ENCODE results near the gene SPSB2. TPM values are rescaled to one million over a fixed set of nuclear protein-coding genes. Genes with fewer than 3 reads are reported as not detected.
"Not testable (repeated sequence)": the region's sequence is repeated elsewhere in the genome, so short reads cannot be mapped to it uniquely, and the experiment has no call there.

SPSB2 gene
- total RNA-seq, 2 experiments from 2014 or later: 3.8 to 4.7 TPM

DNA sequence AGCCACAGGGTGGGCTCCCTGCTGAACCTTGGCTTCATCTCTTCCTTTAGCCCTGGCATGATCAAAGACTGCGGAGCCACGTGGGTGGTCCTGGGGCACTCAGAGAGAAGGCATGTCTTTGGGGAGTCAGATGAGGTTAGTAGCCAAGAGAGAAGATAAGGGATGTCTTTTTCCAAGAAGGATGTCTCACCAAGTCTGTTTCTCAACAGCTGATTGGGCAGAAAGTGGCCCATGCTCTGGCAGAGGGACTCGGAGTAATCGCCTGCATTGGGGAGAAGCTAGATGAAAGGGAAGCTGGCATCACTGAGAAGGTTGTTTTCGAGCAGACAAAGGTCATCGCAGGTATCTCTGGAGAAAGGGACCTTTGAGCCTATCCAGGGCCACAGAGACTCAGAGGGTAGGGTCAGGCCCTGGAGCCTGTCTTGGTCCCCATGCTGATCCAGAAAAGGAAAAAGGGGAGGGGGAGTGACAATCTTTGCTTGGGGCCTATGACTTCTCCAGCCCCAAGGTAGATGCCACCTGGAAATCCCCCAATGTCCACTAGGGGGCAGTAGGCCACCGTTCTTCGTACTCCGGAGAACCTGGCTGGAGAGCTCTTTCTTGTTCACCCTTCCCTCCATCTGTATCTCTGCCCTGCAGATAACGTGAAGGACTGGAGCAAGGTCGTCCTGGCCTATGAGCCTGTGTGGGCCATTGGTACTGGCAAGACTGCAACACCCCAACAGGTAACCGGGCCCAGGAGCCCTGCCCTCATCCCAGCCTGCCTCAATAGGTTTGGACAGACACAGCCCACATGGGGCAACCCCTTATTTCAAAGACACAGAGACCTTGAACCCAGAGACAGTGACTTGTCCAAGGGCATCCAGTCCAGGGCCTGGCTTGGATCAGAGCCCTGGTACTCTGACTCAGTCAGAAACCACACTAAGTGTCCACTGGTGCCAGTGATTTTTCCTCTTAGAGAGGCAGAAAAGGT lies 3.8 kb downstream of the SPSB2 start:
- Mint-ChIP-seq H3K4me3 (peak overlapping the region; percentile 98), H3K27me3 (no peaks in the 10 kb centered on the region), H3K4me1 (ENCODE audit: low read depth) (peaks cover 59% of the 10 kb centered on the region), H3K27ac (peak overlapping the region; percentile 97), H3K36me3 (peaks cover 61% of the 10 kb centered on the region), H3K9me3 (no peaks in the 10 kb centered on the region)
- ChIA-PET POLR2A (interaction anchor here (0.9 to 4.8 kb wide), 9 partner anchors 16 to 261 kb away, joined by 3 to 94 read pairs (median 4); partner anchors contain the start of genes C12orf57, CD4, CDCA3 and RNU7-1), CTCF (interaction anchor here (0.6 to 3.8 kb wide), 26 partner anchors 11 to 244 kb away, joined by 3 to 49 read pairs (median 4); partner anchors contain the start of genes C12orf57, C1RL, CDCA3 and COPS7A)
- intact Hi-C loops (cut with micrococcal nuclease): loop anchor here (1.0 to 5.0 kb wide), 5 partner anchors 17 to 238 kb away; partner anchors contain the start of genes C1R, C1RL and USP5
- peak; percentile 90 for DNase-seq

DNA sequence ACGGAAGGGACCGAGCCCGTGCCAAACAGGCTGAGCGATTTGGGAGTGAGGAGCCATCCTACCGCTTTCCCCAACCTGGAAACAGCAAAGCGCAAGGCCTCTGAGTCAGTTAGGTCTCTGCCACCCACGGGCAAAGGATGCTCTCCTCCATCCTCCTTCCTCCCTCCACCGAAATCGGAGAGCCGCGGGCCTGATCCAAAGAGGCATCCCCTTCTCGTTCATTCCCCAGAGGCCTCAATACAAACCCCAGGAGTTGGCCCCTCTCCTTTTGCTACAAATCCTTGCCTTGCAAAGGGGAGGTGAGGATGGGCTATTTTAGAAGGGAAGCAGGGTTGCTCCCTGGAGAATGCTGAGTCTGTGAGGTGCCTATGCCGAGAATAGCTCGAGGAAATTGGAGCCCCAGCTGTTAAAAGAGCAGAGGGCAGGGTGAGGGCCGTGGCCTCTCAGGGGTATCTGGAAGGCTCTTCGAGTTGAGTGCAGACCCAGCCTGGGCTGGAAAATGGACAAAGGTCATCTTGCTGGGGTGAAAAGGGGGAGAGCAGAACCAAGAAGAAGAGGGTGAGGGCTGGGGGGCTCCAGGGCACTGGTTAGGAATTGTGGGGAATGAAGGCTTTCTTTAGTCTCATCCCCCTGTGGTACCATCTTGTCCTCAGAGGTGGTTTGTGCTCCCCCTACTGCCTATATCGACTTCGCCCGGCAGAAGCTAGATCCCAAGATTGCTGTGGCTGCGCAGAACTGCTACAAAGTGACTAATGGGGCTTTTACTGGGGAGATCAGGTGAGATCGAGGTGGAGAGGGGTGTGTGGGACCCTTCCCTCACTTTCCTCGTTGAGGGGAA lies 4.7 kb downstream of the SPSB2 start:
- Mint-ChIP-seq H3K9me3 (no peaks in the 10 kb centered on the region), H3K4me1 (ENCODE audit: low read depth) (peaks cover 55% of the 10 kb centered on the region), H3K27me3 (no peaks in the 10 kb centered on the region), H3K4me3 (peak overlapping the region; percentile 98), H3K27ac (peak overlapping the region; percentile 97), H3K36me3 (peaks cover 62% of the 10 kb centered on the region)
- CTCF ChIA-PET: interaction anchor here (0.7 to 3.8 kb wide), 10 partner anchors 12 to 115 kb away, joined by 3 to 49 read pairs (median 8); partner anchors contain the start of genes CDCA3, LRRC23, MLF2 and USP5
- POLR2A ChIA-PET: interaction anchor here (0.9 to 4.8 kb wide), 11 partner anchors 15 to 334 kb away, joined by 3 to 94 read pairs (median 4); partner anchors contain the start of genes C12orf57, CD4, CDCA3 and GAPDH
- intact Hi-C loops (cut with micrococcal nuclease): loop anchor here (1.0 kb wide), 3 partner anchors 16 to 32 kb away; partner anchors contain the start of gene USP5
- peak; percentile 41 for DNase-seq

DNA sequence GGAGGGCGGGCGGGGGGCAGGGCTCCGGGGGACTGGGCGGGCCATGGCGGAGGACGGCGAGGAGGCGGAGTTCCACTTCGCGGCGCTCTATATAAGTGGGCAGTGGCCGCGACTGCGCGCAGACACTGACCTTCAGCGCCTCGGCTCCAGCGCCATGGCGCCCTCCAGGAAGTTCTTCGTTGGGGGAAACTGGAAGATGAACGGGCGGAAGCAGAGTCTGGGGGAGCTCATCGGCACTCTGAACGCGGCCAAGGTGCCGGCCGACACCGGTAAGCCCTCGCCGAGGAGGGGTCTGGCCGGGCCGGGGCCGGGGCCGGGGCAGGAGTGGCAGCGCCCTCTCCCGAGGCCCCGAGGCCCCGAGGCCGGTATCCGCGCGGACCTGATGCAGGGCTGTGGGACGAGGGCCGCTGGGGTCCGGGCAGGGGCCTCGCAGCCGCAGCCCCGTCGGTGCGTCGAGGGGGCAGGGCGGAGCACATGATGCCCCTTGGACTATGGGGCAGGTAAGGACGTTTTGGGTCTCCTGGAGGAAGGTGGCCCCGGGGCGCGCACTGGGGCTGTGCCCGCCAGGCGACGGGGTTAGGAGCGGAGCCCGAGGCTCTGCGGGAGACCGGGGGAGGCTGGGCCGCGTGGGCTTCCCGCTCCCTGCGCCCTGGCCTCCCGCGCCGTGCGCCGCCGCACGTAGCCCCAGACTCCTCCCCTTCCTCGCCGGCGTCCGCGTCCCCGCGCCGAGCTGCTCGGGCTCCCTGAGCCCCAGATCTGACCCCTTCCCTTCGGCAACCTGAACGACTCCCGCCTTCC lies 5.5 kb downstream of the SPSB2 start, which contains the start of gene TPI1:
Gene TPI1 (plus strand): TSS at position 119 of the 798 bp plus-strand sequence. CDS start 36 bp downstream, at position 155.
- intact Hi-C loops (cut with micrococcal nuclease): no loop called here
- Mint-ChIP-seq H3K27me3 (no peaks in the 10 kb centered on the region), H3K4me1 (ENCODE audit: low read depth) (peaks cover 54% of the 10 kb centered on the region), H3K36me3 (peaks cover 63% of the 10 kb centered on the region), H3K4me3 (peak within 1 kb of the TSS; percentile 98), H3K9me3 (no peaks in the 10 kb centered on the region), H3K27ac (peak within 1 kb of the TSS; percentile 98)
- DNase-seq: peak; percentile 88
- POLR2A ChIA-PET: interaction anchor here (0.7 to 4.8 kb wide), 12 partner anchors 15 to 333 kb away, joined by 3 to 94 read pairs (median 4); partner anchors contain the start of genes C12orf57, CD4, CDCA3 and GAPDH
- CTCF ChIA-PET: interaction anchor here (0.7 to 3.8 kb wide), 3 partner anchors 14 to 245 kb away, joined by 3 to 49 read pairs (median 27); partner anchors contain the start of genes CDCA3 and USP5

DNA sequence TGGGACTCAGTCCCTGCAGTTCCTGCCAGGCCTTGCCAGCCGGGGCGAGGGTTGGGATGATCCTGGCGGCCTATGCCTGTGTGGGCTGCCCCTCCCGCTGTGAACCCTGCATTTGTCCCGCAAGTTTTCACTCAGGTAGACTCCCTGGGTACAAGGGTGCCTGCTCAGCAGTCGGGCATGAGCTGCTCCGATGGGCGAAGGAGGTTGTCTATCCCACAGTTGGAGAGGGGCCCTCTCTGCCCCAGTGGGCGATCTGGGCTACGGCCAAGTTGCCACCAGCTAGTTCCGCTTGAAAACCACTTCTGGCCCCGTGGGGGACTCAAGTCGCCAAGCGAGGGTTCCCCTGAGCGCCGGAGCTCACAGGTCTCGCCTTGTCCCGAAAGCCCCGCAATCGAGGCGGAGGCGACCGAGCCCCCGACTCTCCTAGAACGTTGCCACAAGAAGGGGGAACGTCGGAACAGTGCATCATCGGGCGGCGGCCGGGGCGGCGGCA lies 6.1 kb downstream of the SPSB2 start:
- intact Hi-C loops (cut with micrococcal nuclease): no loop called here
- CTCF ChIA-PET: interaction anchor here (0.7 to 3.8 kb wide), 3 partner anchors 14 to 246 kb away, joined by 3 to 49 read pairs (median 3); partner anchors contain the start of genes CDCA3, MLF2 and USP5
- H3K4me3 Mint-ChIP-seq: peak overlapping the region; percentile 98
- peaks cover 63% of the 10 kb centered on the region for H3K36me3 Mint-ChIP-seq
- H3K4me1 Mint-ChIP-seq (ENCODE audit: low read depth): peaks cover 48% of the 10 kb centered on the region
- no peaks in the 10 kb centered on the region for H3K27me3 Mint-ChIP-seq
- H3K27ac Mint-ChIP-seq: peak overlapping the region; percentile 98
- H3K9me3 Mint-ChIP-seq: no peaks in the 10 kb centered on the region
- no peak for DNase-seq
- POLR2A ChIA-PET: interaction anchor here (0.5 to 4.8 kb wide), 13 partner anchors 9 to 1065 kb away, joined by 3 to 94 read pairs (median 3); partner anchors contain the start of genes C12orf57, CDCA3, MLF2 and PTPN6

DNA sequence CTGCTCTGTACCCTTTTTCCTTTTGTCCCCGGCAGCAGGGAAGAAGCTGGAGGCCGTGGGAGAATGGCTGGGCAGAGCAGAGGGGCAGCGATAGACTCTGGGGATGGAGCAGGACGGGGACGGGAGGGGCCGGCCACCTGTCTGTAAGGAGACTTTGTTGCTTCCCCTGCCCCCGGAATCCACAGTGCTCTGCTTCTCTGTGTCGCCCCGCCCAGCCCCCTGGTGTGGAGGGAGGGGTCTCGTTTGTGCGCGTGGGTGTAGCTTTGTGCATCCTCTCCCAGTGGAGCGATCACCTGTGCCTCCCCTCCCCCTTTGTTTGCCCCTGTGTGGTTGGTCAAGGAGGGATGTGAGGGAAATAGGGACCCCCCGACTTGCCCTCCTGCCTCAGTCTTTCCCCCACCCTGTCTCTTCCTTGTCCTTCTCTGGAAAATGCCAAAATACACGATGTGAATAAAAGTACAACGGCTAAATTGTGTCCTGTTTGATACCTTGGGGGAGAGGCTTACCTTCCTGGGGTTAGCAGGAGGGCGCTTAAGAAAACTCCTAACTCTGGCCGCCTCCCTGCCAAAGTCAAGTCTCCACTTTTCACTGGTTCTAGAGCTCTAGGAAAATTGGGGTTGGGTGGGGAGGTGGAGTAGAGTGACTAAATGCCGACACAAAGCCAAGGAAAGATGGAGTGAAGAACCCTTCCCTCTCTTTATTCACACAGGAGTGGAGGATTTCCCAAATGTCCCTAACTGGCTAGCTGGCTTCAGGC lies 6.8 kb downstream of the SPSB2 start:
- no peaks in the 10 kb centered on the region for H3K9me3 Mint-ChIP-seq
- peak overlapping the region; percentile 98 for H3K4me3 Mint-ChIP-seq
- H3K36me3 Mint-ChIP-seq: peaks cover 62% of the 10 kb centered on the region
- H3K27me3 Mint-ChIP-seq: no peaks in the 10 kb centered on the region
- ChIA-PET CTCF (interaction anchor here (1.1 to 3.8 kb wide), 4 partner anchors 13 to 113 kb away, joined by 3 to 49 read pairs (median 5); partner anchors contain the start of genes CDCA3, MLF2 and USP5), POLR2A (interaction anchor here (0.5 to 4.8 kb wide), 13 partner anchors 8 to 1065 kb away, joined by 3 to 94 read pairs (median 3); partner anchors contain the start of genes C12orf57, CDCA3, MLF2 and PTPN6)
- DNase-seq: no peak
- intact Hi-C loops (cut with micrococcal nuclease): no loop called here
- H3K27ac Mint-ChIP-seq: no peak overlapping the region
- peaks cover 41% of the 10 kb centered on the region for H3K4me1 Mint-ChIP-seq (ENCODE audit: low read depth)

DNA sequence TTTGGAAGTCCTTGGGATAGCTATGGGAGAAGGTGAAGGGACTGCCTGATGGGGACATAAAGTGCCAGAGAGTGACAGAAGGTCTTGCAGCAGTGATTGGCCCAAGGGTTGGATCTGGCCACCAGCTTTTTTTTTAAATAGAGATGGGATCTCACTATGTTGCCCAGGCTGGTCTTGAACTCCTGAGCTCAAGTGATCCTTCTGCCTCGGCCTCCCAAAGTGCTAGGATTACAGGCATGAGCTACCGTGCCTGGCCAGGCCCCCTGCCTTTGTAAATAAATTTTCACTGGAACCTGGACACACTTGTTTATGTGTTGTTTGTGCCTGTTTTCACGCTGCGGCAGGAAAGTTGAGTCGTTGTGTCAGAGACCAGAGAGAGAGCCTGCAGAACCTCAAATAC lies 7.8 kb downstream of the SPSB2 start:
- intact Hi-C loops (cut with micrococcal nuclease); DNase-seq; H3K27me3 Mint-ChIP-seq; H3K4me3 Mint-ChIP-seq; H3K9me3 Mint-ChIP-seq: not testable (repeated sequence)
- H3K27ac Mint-ChIP-seq: peak overlapping the region; percentile 10
- H3K4me1 Mint-ChIP-seq (ENCODE audit: low read depth): peaks cover 31% of the 10 kb centered on the region
- POLR2A ChIA-PET: interaction anchor here (4.8 kb wide), 1 partner anchor 12 kb away, joined by 94 read pairs; the partner anchor contains the start of genes CDCA3 and USP5
- CTCF ChIA-PET: interaction anchor here (1.3 to 2.1 kb wide), 4 partner anchors 13 to 302 kb away, joined by 3 to 10 read pairs (median 5); partner anchors contain the start of genes CDCA3 and USP5
- peaks cover 61% of the 10 kb centered on the region for H3K36me3 Mint-ChIP-seq

DNA sequence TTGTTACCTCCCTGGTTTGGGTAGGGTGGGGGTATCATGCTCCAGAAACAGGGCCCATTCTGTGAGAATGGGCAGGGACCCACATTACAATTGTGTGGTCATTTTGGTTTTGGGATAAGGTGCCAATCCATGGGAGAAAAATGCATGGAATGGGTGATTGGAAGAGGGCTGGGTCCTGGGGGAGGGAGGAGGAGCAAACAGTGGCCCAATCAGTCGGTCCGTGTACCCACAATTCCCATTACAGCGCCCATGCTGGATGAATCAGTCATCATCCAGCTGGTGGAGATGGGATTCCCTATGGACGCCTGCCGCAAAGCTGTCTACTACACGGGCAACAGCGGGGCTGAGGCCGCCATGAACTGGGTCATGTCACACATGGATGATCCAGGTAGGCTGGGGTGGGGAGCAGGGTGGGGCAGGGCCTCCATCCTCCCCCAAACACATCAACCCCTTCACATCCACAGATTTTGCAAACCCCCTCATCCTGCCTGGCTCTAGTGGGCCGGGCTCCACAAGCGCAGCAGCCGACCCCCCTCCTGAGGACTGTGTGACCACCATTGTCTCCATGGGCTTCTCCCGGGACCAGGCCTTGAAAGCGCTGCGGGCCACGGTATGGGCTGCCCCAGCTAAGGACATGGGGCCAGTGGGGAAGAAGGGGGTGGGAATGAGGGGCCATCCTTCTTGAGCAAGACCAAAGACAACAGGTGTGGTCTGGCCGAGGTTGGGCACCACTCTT lies 9.3 kb downstream of the SPSB2 start:
- intact Hi-C loops (cut with micrococcal nuclease): no loop called here
- H3K4me1 Mint-ChIP-seq (ENCODE audit: low read depth): peaks cover 16% of the 10 kb centered on the region
- no peak overlapping the region for H3K27ac Mint-ChIP-seq
- H3K27me3 Mint-ChIP-seq: no peaks in the 10 kb centered on the region
- CTCF ChIA-PET: interaction anchor here (0.6 to 2.1 kb wide), 4 partner anchors 10 to 28 kb away, joined by 3 to 10 read pairs (median 4); partner anchors contain the start of genes CDCA3, SPSB2 and USP5
- no peaks in the 10 kb centered on the region for H3K9me3 Mint-ChIP-seq
- POLR2A ChIA-PET: interaction anchor here (1.0 to 1.1 kb wide), 2 partner anchors 9 kb away, joined by 4 read pairs; partner anchors contain the start of gene SPSB2
- H3K36me3 Mint-ChIP-seq: peaks cover 55% of the 10 kb centered on the region
- no peak for DNase-seq
- H3K4me3 Mint-ChIP-seq: no peak overlapping the region

DNA sequence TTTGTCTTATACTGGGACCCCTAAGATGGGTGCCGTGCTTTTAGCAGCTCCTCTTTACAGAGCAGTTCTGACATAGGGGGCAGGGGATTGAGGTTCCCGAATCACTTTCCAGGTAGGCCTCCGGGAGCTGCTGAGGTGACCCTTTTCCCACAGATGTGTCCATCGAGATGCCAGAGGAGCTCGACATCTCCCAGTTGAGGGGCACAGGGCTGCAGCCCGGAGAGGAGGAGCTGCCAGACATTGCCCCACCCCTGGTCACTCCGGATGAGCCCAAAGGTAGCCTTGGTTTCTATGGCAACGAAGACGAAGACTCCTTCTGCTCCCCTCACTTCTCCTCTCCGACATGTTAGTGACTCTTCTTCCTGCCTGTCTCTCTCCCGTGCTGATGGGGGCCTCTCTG lies 10.1 kb downstream of the SPSB2 start:
- Mint-ChIP-seq H3K27ac (no peak overlapping the region), H3K4me1 (ENCODE audit: low read depth) (peaks cover 10% of the 10 kb centered on the region), H3K27me3 (no peaks in the 10 kb centered on the region), H3K4me3 (no peak overlapping the region), H3K9me3 (no peaks in the 10 kb centered on the region), H3K36me3 (peaks cover 53% of the 10 kb centered on the region)
- ChIA-PET CTCF (no interaction called here), POLR2A (interaction anchor here (1.1 kb wide), 1 partner anchor 9 kb away, joined by 4 read pairs; no protein-coding TSS in a partner anchor)
- intact Hi-C loops (cut with micrococcal nuclease): no loop called here
- no peak for DNase-seq

DNA sequence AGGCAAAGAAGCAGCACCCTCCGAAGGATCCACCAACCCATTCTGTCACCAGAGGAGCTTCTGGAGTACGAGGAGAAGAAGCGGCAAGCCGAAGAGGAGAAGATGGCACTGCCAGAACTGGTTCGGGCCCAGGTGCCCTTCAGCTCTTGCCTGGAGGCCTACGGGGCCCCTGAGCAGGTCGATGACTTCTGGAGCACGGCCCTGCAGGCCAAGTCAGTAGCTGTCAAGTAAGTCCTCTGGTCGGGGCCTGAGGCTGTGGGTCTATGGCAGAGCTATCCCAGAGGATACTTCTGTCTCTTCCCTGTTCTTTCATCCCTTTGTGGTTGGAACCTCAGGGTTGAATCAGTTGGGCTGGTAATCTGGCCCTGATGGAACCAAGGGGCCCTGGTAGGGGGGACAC lies 11.7 kb downstream of the SPSB2 start:
- no peaks in the 10 kb centered on the region for H3K27me3 Mint-ChIP-seq
- no peak overlapping the region for H3K27ac Mint-ChIP-seq
- intact Hi-C loops (cut with micrococcal nuclease): no loop called here
- POLR2A ChIA-PET: interaction anchor here (0.9 to 1.8 kb wide), 3 partner anchors 10 to 84 kb away, joined by 3 to 8 read pairs (median 4); partner anchors contain the start of genes CDCA3, SPSB2 and USP5
- no peak overlapping the region for H3K4me3 Mint-ChIP-seq
- H3K36me3 Mint-ChIP-seq: peaks cover 59% of the 10 kb centered on the region
- CTCF ChIA-PET: interaction anchor here (3.3 kb wide), 1 partner anchor 11 kb away, joined by 12 read pairs; the partner anchor contains the start of gene SPSB2
- DNase-seq: no peak
- H3K4me1 Mint-ChIP-seq (ENCODE audit: low read depth): peaks cover under 1% of the 10 kb centered on the region
- H3K9me3 Mint-ChIP-seq: no peaks in the 10 kb centered on the region
